ENCODE data around the gene TEX19.

DNA sequence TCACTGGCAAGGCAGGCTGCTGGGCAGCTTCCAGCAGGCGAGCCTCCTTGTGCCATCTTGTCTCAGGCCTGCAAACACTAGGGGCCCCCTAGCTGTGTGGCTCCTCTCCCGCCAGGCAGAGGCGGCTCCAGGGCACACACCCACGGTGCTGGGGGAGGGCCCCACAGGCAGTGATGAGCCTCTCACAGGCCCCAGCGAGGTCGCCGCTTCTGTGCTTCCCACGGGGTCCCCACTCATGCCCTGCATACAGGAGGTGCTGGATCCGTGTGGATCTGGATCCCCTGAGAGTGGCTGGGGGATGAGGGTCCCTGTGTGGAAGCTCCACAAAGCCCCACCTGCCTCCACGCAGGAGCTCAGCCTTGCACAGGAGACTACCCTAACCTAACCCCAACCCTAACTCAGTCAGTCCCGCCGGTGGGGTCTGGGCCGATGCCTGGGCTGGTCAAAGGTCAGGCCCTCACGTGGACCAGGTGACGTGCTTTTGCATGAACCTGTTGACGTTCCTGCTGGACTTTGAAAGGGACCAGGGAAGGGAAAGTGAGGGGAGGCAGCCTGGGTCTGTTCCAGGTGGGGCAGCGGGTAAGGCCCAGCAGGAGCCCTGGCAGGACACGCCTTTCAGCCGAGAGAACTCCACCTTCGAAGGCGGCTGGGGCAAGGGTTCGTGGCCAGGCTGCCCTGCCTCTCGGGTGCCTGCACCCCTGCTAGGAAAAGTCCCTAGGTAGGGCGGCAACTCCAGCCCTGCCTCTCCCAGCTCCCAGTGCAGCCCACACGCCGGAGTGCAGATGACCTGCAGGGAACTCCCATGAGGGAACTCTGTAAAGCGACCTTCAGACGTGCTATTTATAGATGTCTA is 30.7 kb upstream of the TEX19 start:
- TF ChIP-seq CSDC2 (CRISPR knock-in tag; IDR thresholded peaks at IDR 0.05) (no peak), TOX (CRISPR knock-in tag; IDR thresholded peaks at IDR 0.05; ENCODE audit: borderline replicate concordance) (no peak), SNAI2 (CRISPR knock-in tag; IDR thresholded peaks at IDR 0.05) (no peak), PPARA (CRISPR knock-in tag; IDR thresholded peaks at IDR 0.05; ENCODE audit: borderline replicate concordance) (no peak), ISL1 (CRISPR knock-in tag; IDR thresholded peaks at IDR 0.05) (no peak), ESRRG (CRISPR knock-in tag; IDR thresholded peaks at IDR 0.05) (no peak)
- TF ChIP-seq, protein P1, sequence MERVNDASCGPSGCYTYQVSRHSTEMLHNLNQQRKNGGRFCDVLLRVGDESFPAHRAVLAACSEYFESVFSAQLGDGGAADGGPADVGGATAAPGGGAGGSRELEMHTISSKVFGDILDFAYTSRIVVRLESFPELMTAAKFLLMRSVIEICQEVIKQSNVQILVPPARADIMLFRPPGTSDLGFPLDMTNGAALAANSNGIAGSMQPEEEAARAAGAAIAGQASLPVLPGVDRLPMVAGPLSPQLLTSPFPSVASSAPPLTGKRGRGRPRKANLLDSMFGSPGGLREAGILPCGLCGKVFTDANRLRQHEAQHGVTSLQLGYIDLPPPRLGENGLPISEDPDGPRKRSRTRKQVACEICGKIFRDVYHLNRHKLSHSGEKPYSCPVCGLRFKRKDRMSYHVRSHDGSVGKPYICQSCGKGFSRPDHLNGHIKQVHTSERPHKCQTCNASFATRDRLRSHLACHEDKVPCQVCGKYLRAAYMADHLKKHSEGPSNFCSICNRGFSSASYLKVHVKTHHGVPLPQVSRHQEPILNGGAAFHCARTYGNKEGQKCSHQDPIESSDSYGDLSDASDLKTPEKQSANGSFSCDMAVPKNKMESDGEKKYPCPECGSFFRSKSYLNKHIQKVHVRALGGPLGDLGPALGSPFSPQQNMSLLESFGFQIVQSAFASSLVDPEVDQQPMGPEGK (CRISPR knock-in tag; IDR thresholded peaks at IDR 0.05; ENCODE audit: borderline replicate concordance) = no peak

All from SK-N-SH treated with all-trans-retinoic acid at 6 μM for 48 hours (cell line).